ENCODE results near the gene ZNF362.

The ZNF362 gene

GRCh38 chr1:33298623-33299277, 42.5 kb downstream of the ZNF362 start:
- TF ChIP-seq CTCF (IDR thresholded peaks at IDR 0.05; ENCODE audit: insufficient read depth, low read depth, low read length, missing control alignments) = peak; percentile 94
- peak; percentile 74 for DNase-seq (ENCODE audit: low read depth)

DNA sequence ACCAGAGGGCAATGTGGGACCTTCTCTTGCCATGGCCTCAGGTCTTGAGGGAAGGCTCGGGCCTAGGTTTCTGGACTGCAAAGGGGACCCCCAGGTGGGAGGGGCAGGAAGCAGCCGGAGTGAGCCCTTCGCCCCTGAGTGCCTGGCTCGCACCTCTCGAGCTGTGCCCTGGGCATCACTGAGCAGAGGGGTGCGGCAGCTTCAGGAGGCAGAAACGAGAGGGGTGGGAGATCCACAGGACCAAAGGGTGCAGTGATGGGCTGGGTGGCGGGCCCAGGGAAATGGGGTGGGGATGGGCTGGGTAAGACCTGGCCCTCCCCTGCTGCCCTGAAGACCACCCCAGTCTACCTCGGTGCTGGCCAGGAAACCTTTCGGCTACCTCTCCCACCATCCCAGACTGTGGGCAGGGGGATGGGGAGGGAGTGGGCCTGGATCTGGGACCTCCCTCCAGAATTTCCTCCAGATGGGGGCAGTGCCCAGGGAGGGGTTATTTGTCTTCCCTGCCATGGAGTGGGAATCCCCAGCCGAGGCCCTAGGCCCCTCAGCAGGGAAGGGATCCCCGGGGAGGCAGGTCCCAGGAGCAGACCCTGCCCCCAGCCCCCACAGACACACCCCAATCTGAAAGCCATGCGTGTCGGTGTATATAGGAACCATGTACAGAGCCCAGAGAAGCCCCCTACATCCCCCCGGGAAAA, 43.3 kb downstream of the ZNF362 start:
- no peak for TF ChIP-seq CTCF (IDR thresholded peaks at IDR 0.05; ENCODE audit: insufficient read depth, low read depth, low read length, missing control alignments)
- DNase-seq (ENCODE audit: low read depth) = no peak
- H3K4me3 ChIP-seq (ENCODE audit: low read depth, low read length) = no peak overlapping the region

More at GRCh38 chr1:33298623-33299277, 42.5 kb downstream of the ZNF362 start:
- H3K4me3 ChIP-seq (ENCODE audit: low read depth, low read length) = no peak overlapping the region

DNA sequence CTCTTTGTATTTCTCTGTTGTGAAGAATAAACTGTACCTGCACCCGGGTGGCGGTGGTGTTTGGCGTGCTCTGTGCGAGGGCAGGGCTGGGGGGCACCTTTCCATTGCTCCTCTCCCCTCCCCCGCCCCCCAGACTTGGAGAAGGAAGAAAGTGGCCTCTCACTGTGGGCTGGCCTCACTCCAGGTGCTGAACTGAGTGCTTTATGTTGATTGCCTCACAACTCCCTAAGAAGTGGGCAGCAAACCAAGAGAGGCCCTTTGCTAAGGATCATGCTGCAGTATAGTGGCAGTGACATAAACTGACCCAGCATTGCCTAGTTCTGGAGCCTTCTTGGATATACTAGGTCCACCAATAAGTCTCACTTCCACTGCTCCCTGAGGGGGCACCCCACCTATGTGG, 44.4 kb downstream of the ZNF362 start:
- TF ChIP-seq CTCF (IDR thresholded peaks at IDR 0.05; ENCODE audit: insufficient read depth, low read depth, low read length, missing control alignments) = no peak
- no peak for DNase-seq (ENCODE audit: low read depth)
- no peak overlapping the region for H3K4me3 ChIP-seq (ENCODE audit: low read depth, low read length)

DNA sequence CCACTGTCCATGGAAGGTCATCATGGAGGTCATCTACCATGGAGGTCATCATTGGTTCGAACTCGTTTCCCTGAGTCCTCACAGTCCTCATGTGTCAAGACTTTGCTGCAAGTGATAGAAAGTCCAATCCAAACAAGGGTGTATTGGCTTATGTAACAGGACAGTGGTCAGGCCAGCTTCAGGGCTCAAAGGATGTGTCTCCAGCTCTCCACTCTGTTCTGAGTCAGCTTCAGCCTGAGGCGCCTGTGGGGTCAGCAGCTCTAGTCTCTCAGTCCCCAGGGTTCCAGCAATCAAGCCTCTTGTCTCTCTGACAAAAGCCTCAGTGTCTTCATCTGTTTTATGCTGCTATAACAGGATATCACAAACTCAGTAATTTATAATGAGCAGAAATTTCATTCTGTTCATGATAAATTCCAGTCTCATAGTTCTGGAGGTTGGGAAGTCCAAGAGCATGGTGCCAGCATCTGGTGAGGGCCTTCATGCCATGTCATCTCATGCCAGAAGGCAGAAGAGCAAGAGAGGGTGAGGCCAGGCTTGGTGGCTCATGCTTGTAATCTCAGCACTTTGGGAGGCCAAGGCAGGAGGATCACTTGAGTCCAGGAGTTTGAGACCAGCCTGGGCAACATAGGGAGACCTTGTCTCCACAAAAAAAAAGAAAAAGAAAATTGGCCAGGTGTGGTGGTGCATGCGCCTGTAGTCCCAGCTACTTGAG, 45.1 kb downstream of the ZNF362 start:
- no peak for DNase-seq (ENCODE audit: low read depth)
- no peak for TF ChIP-seq CTCF (IDR thresholded peaks at IDR 0.05; ENCODE audit: insufficient read depth, low read depth, low read length, missing control alignments)
- no peak overlapping the region for H3K4me3 ChIP-seq (ENCODE audit: low read depth, low read length)

DNA sequence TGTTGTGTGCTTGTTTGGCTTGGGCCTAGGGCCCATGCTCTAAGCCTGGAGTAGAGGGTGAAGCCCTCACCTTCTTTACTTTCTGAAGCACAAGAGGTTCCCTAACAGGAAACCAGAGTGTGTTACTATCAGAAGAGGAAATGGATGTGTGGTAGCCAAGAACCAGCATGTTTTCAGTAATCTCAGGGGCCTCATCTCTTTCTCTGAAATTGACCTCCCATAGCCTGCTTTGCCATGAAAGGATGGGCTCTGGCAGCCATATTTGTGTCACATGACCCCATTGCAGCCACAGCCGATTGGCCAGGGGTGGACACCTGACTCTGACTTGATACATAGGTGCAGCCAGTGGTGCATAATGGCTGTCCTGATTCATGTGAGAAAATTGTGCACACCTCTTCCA, 46.0 kb downstream of the ZNF362 start:
- DNase-seq (ENCODE audit: low read depth) = peak; percentile 32
- H3K4me3 ChIP-seq (ENCODE audit: low read depth, low read length) = no peak overlapping the region
- TF ChIP-seq CTCF (IDR thresholded peaks at IDR 0.05; ENCODE audit: insufficient read depth, low read depth, low read length, missing control alignments) = no peak

DNA sequence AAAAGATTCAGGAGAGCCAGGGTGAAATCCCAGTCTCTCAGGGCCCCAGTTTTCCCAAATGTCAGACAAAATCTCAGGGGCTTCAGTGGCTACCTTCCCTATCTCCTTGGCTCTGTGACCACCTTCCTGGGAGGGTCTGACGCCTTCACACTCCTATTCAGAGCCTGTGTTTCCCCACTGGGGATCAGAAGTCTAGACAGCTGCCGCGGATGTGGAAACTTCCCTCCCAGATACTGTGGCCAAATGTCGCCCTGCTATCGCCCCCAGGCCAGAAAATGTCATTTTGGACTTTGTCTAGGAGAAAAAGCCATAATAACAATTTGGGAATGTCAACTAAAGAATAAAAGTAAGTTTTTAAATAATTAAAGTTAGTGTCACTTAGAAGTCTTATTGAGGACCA, 48.7 kb downstream of the ZNF362 start:
- H3K4me3 ChIP-seq (ENCODE audit: low read depth, low read length) = no peak overlapping the region
- DNase-seq (ENCODE audit: low read depth) = no peak
- TF ChIP-seq CTCF (IDR thresholded peaks at IDR 0.05; ENCODE audit: insufficient read depth, low read depth, low read length, missing control alignments) = no peak

Data from GM12865 (cell line).